ENCODE results near the gene RNFT2. TPM values are rescaled to one million over a fixed set of nuclear protein-coding genes. Genes with fewer than 3 reads are reported as not detected.
"Not testable (repeated sequence)": the region's sequence is repeated elsewhere in the genome, so short reads cannot be mapped to it uniquely, and the experiment has no call there.

RNFT2 gene
- total RNA-seq, 3 donors from 2014 or later (not counting 1 experiment from before 2014, with no cell fraction given): 4.0 to 6.9 (median 5.3) TPM

- H3K27me3 ChIP-seq (ENCODE audit: control insufficient read depth, insufficient read depth, low read length): no peaks in the 10 kb centered on the region
- TF ChIP-seq CTCF (IDR thresholded peaks at IDR 0.05): no peak
- 83% methylated on average over 2 of the region's 3 CpGs for WGBS (ENCODE audit: insufficient coverage)
- no peaks in the 10 kb centered on the region for H3K9me3 Mint-ChIP-seq
- no peaks in the 10 kb centered on the region for H3K4me1 Mint-ChIP-seq
- no peak for ATAC-seq
- H3K27me3 Mint-ChIP-seq (ENCODE audit: low read depth in 2 of 2): no peaks in the 10 kb centered on the region
- no peak overlapping the region for H3K4me3 ChIP-seq (ENCODE audit: low read length)
- no peaks in the 10 kb centered on the region for H3K9me3 ChIP-seq (ENCODE audit: control insufficient read depth, insufficient read depth, low read length)
- H3K27ac ChIP-seq (ENCODE audit: low read length): no peak overlapping the region
- H3K36me3 Mint-ChIP-seq: no peaks in the 10 kb centered on the region
- no peak overlapping the region for H3K4me3 Mint-ChIP-seq
- no peaks in the 10 kb centered on the region for H3K4me1 ChIP-seq (ENCODE audit: control insufficient read depth, insufficient read depth, low read length)
- intact Hi-C loops (cut with micrococcal nuclease): no loop called here
- H3K36me3 ChIP-seq (ENCODE audit: control insufficient read depth, insufficient read depth, low read length): no peaks in the 10 kb centered on the region
- no peak for DNase-seq
- H3K27ac Mint-ChIP-seq: no peak overlapping the region
These were observed 6.7 kb downstream of the RNFT2 start for GRCh38 chr12:116744766-116745165.

GRCh38 chr12:116745554-116745953 lies 7.4 kb downstream of the RNFT2 start:
- Histone ChIP-seq H3K9me3 (ENCODE audit: control insufficient read depth, insufficient read depth, low read length) (no peaks in the 10 kb centered on the region), H3K36me3 (ENCODE audit: control insufficient read depth, insufficient read depth, low read length) (no peaks in the 10 kb centered on the region), H3K4me3 (ENCODE audit: low read length) (no peak overlapping the region), H3K27ac (ENCODE audit: low read length) (no peak overlapping the region), H3K27me3 (ENCODE audit: control insufficient read depth, insufficient read depth, low read length) (no peaks in the 10 kb centered on the region), H3K4me1 (ENCODE audit: control insufficient read depth, insufficient read depth, low read length) (no peaks in the 10 kb centered on the region)
- no peak for TF ChIP-seq CTCF (IDR thresholded peaks at IDR 0.05)
- Mint-ChIP-seq H3K4me3 (no peak overlapping the region), H3K9me3 (no peaks in the 10 kb centered on the region), H3K27ac (no peak overlapping the region), H3K4me1 (no peaks in the 10 kb centered on the region), H3K27me3 (ENCODE audit: low read depth in 2 of 2) (no peaks in the 10 kb centered on the region), H3K36me3 (no peaks in the 10 kb centered on the region)
- ATAC-seq: no peak
- 93% methylated on average over 4 of the region's 4 CpGs for WGBS (ENCODE audit: insufficient coverage)
- intact Hi-C loops (cut with micrococcal nuclease): no loop called here
- no peak for DNase-seq

- H3K4me1 ChIP-seq (ENCODE audit: control insufficient read depth, insufficient read depth, low read length): no peaks in the 10 kb centered on the region
- intact Hi-C loops (cut with micrococcal nuclease): no loop called here
- H3K36me3 ChIP-seq (ENCODE audit: control insufficient read depth, insufficient read depth, low read length): no peaks in the 10 kb centered on the region
- no peak for DNase-seq
- H3K9me3 ChIP-seq (ENCODE audit: control insufficient read depth, insufficient read depth, low read length): no peaks in the 10 kb centered on the region
- no peak overlapping the region for H3K4me3 Mint-ChIP-seq
- no peak for ATAC-seq
- H3K27me3 Mint-ChIP-seq (ENCODE audit: low read depth in 2 of 2): no peaks in the 10 kb centered on the region
- H3K4me3 ChIP-seq (ENCODE audit: low read length): no peak overlapping the region
- no peak overlapping the region for H3K27ac Mint-ChIP-seq
- no peaks in the 10 kb centered on the region for H3K36me3 Mint-ChIP-seq
- no peak overlapping the region for H3K27ac ChIP-seq (ENCODE audit: low read length)
- no peaks in the 10 kb centered on the region for H3K4me1 Mint-ChIP-seq
- TF ChIP-seq CTCF (IDR thresholded peaks at IDR 0.05): no peak
- H3K9me3 Mint-ChIP-seq: no peaks in the 10 kb centered on the region
- no peaks in the 10 kb centered on the region for H3K27me3 ChIP-seq (ENCODE audit: control insufficient read depth, insufficient read depth, low read length)
- WGBS (ENCODE audit: insufficient coverage): 96% methylated on average over 25 of the region's 26 CpGs
These were observed 11.8 kb downstream of the RNFT2 start for GRCh38 chr12:116749884-116750283.

- Histone ChIP-seq H3K9me3 (ENCODE audit: control insufficient read depth, insufficient read depth, low read length) (no peaks in the 10 kb centered on the region), H3K4me1 (ENCODE audit: control insufficient read depth, insufficient read depth, low read length) (no peaks in the 10 kb centered on the region), H3K27ac (ENCODE audit: low read length) (no peak overlapping the region), H3K36me3 (ENCODE audit: control insufficient read depth, insufficient read depth, low read length) (no peaks in the 10 kb centered on the region), H3K4me3 (ENCODE audit: low read length) (no peak overlapping the region), H3K27me3 (ENCODE audit: control insufficient read depth, insufficient read depth, low read length) (no peaks in the 10 kb centered on the region)
- intact Hi-C loops (cut with micrococcal nuclease): no loop called here
- Mint-ChIP-seq H3K27me3 (ENCODE audit: low read depth in 2 of 2) (no peaks in the 10 kb centered on the region), H3K36me3 (no peaks in the 10 kb centered on the region), H3K4me3 (no peak overlapping the region), H3K4me1 (no peaks in the 10 kb centered on the region), H3K27ac (no peak overlapping the region), H3K9me3 (no peaks in the 10 kb centered on the region)
- ATAC-seq (no peak), DNase-seq (no peak)
- 97% methylated on average over 4 of the region's 4 CpGs for WGBS (ENCODE audit: insufficient coverage)
- TF ChIP-seq CTCF (IDR thresholded peaks at IDR 0.05): no peak
These were observed 12.2 kb downstream of the RNFT2 start for GRCh38 chr12:116750298-116750697.

GRCh38 chr12:116754097-116754496 lies 16.0 kb downstream of the RNFT2 start:
- H3K27me3 Mint-ChIP-seq (ENCODE audit: low read depth in 2 of 2); H3K27ac ChIP-seq (ENCODE audit: low read length); H3K4me3 ChIP-seq (ENCODE audit: low read length); intact Hi-C loops (cut with micrococcal nuclease); H3K36me3 ChIP-seq (ENCODE audit: control insufficient read depth, insufficient read depth, low read length); H3K4me1 Mint-ChIP-seq; DNase-seq; H3K36me3 Mint-ChIP-seq; H3K27ac Mint-ChIP-seq; H3K27me3 ChIP-seq (ENCODE audit: control insufficient read depth, insufficient read depth, low read length); H3K4me1 ChIP-seq (ENCODE audit: control insufficient read depth, insufficient read depth, low read length); H3K4me3 Mint-ChIP-seq; H3K9me3 ChIP-seq (ENCODE audit: control insufficient read depth, insufficient read depth, low read length); H3K9me3 Mint-ChIP-seq; ATAC-seq: not testable (repeated sequence)
- 95% methylated on average over 3 of the region's 5 CpGs for WGBS (ENCODE audit: insufficient coverage)

- H3K4me1 Mint-ChIP-seq; H3K4me3 ChIP-seq (ENCODE audit: low read length); H3K27me3 ChIP-seq (ENCODE audit: control insufficient read depth, insufficient read depth, low read length); ATAC-seq; DNase-seq; H3K9me3 Mint-ChIP-seq; H3K27me3 Mint-ChIP-seq (ENCODE audit: low read depth in 2 of 2); H3K27ac ChIP-seq (ENCODE audit: low read length); H3K4me1 ChIP-seq (ENCODE audit: control insufficient read depth, insufficient read depth, low read length); H3K9me3 ChIP-seq (ENCODE audit: control insufficient read depth, insufficient read depth, low read length); H3K36me3 Mint-ChIP-seq; H3K27ac Mint-ChIP-seq; H3K36me3 ChIP-seq (ENCODE audit: control insufficient read depth, insufficient read depth, low read length); intact Hi-C loops (cut with micrococcal nuclease); H3K4me3 Mint-ChIP-seq: not testable (repeated sequence)
- no CpG with 5 or more reads among the region's 1 CpG for WGBS (ENCODE audit: insufficient coverage)
These were observed 16.7 kb downstream of the RNFT2 start for GRCh38 chr12:116754783-116755182.
